ENCODE results near the gene RBPJL.

Gene RBPJL

GRCh38 chr20:45318948-45319347 is 12.3 kb downstream of the RBPJL start:
- no peak for DNase-seq

GRCh38 chr20:45320948-45321595 is 14.4 kb downstream of the RBPJL start:
- DNase-seq: no peak

GRCh38 chr20:45322952-45323383 is 16.3 kb downstream of the RBPJL start:
- DNase-seq: no peak

- no peak for DNase-seq
Measured at GRCh38 chr20:45323731-45324130, 17.1 kb downstream of the RBPJL start.

GRCh38 chr20:45325371-45325770 is 18.7 kb downstream of the RBPJL start:
- no peak for DNase-seq

GRCh38 chr20:45328451-45328850 is 21.8 kb downstream of the RBPJL start:
- DNase-seq: no peak

- no peak for DNase-seq
Measured at GRCh38 chr20:45329497-45330319, 23.1 kb downstream of the RBPJL start.

- DNase-seq: no peak
Measured at GRCh38 chr20:45330476-45330875, 23.8 kb downstream of the RBPJL start.

- DNase-seq: no peak
Measured at GRCh38 chr20:45336530-45337366, 30.1 kb downstream of the RBPJL start.

GRCh38 chr20:45337367-45338120 is 30.9 kb downstream of the RBPJL start:
- no peak for DNase-seq

GRCh38 chr20:45338121-45339030 is 31.7 kb downstream of the RBPJL start:
- no peak for DNase-seq

GRCh38 chr20:45339084-45339483 is 32.4 kb downstream of the RBPJL start:
- no peak for DNase-seq

- no peak for DNase-seq
Measured at GRCh38 chr20:45339799-45340198, 33.2 kb downstream of the RBPJL start.

- DNase-seq: no peak
Measured at GRCh38 chr20:45340236-45340847, 33.7 kb downstream of the RBPJL start.

- no peak for DNase-seq
Measured at GRCh38 chr20:45340951-45341350, 34.3 kb downstream of the RBPJL start.

GRCh38 chr20:45341579-45341938 is 34.9 kb downstream of the RBPJL start:
- no peak for DNase-seq

- no peak for DNase-seq
Measured at GRCh38 chr20:45341939-45342854, 35.6 kb downstream of the RBPJL start.

GRCh38 chr20:45342855-45343531 is 36.4 kb downstream of the RBPJL start:
- DNase-seq: no peak

GRCh38 chr20:45343532-45344167 is 37.0 kb downstream of the RBPJL start:
- no peak for DNase-seq

Data from NCI-H2171 (cell line).